Activated gamma-delta T cell (primary cell): ENCODE measurements around the gene GP1BB.
A peak's percentile ranks its signal among the peaks of the same experiment; 100 is the strongest.

ENCODE experiments used
- DNase-seq: peaks from one replicate; lab custom pipeline; 2025; lab: John Stamatoyannopoulos, UW

The GP1BB gene

DNA sequence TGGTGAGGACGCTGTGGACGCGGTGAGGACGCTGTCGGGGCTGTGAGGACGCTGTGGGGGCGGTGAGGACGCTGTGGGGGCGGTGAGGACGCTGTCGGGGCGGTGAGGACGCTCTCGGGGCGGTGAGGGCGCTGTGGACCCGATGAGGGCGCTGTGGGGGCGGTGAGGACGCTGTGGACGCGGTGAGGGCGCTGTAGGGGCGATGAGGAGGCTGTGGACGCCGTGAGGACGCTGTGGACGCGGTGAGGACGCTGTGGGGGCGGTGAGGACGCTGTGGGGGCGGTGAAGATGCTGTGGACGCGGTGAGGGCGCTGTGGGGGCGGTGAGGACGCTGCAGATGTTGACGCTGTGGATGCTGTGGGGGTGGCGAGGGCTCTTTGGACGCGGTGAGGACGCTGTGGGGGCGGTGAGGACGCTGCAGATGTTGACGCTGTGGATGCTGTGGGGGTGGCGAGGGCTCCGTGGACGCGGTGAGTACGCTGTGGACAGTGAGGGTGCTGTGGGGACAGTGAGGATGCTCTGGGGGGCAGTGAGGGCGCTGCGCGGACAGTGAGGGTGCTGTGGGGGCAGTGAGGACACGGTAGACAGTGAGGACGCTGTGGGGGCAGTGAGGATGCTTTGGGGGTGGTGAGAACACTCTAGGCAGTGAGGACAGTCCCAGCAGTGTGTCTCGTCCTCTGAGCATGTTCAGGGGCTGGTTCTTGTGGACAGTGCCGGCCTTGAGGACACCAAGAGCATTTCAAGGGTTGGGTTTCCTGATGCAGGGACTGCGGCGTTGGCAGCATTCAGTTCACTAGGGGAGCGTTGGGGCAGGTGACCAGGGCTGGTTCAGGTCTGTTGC is 4.2 kb downstream of the GP1BB start:
- no peak for DNase-seq

- no peak for DNase-seq
Observed at GRCh38 chr22:19728271-19728670, 4.9 kb downstream of the GP1BB start.

- no peak for DNase-seq
Observed at GRCh38 chr22:19728836-19729235, 5.5 kb downstream of the GP1BB start.

- no peak for DNase-seq
Observed at GRCh38 chr22:19729507-19729906, 6.2 kb downstream of the GP1BB start.

- no peak for DNase-seq
Observed at GRCh38 chr22:19730198-19730597, 6.9 kb downstream of the GP1BB start.

DNA sequence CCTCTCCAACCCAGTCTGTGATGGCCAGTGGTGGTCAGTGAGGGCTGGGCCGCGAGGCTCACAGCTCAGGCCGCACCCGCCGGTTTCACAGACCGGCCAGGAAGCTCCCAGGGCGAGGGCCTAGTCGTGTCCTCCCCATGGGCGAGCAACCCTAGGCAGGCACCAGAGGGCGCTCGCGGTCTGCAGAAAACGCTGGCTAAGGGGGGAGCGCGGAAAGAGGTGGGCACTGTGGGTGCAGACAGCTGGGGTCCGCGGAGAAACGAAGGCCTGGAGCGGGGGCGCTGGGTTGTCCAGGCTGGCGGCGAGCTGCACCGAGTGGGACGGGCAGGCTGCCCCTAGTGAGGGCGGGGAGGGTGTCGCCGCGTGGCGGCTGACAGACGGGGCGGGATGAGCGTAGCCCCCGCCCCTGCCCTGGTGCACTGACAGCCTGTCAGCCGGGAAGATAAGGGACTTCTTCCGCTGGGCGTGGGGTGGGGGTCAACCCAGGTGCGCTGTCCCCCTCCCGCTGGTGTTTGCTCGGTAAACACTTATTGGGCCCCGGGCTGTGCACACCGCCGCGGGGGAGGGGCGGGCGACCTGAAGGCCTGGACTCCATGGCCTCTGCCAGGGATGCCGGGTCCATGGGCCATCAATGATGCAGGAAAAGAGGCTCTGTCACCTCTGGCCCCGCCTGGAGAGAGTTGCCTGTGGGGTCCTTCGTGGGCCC is 7.5 kb downstream of the GP1BB start:
- DNase-seq: peak; percentile 63

DNA sequence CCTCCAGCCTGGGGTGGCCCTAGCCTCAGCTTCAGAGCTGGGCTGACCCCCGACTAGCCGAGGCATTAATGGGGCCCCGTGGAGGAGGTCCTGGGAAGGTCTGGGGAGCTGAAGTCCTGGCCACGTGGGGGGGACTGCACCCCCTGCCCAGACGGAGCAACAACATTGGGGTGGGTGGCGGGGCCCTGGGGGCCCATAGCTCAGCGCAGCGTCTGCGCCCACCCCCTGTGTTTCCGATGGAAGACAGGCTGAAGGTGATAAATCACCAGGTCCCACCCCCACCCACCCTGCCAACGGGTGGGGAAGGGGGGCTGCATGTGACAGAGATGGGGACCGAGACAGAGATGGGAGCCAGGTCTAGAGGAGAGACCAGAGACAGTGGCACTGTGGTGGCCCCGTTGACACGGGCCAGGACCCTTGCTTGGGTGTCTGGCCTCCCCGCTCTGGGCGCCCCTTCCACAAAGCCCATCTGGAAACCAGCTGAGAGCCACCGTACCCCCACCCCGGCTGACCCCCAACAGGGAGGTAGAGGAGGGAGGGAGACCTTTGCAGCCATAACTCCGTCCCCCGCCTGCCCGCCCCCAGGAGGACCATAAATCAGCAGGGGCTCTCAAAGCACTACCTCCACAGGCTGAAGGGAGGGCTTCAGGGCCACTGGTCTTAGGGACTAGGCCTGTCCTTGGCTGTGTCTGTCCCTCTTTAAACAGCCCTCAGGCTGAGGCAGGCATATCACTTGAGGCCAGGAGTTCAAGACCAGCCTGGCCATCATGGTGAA is 8.2 kb downstream of the GP1BB start:
- DNase-seq: no peak

GRCh38 chr22:19732403-19733113 is 9.2 kb downstream of the GP1BB start:
- no peak for DNase-seq

- DNase-seq: no peak
Observed at GRCh38 chr22:19733755-19734154, 10.4 kb downstream of the GP1BB start.

- no peak for DNase-seq
Observed at GRCh38 chr22:19734163-19734562, 10.8 kb downstream of the GP1BB start.

GRCh38 chr22:19734837-19735382 is 11.6 kb downstream of the GP1BB start:
- no peak for DNase-seq

GRCh38 chr22:19735665-19736510 is 12.5 kb downstream of the GP1BB start:
- no peak for DNase-seq

- no peak for DNase-seq
Observed at GRCh38 chr22:19737846-19738663, 14.7 kb downstream of the GP1BB start.

- no peak for DNase-seq
Observed at GRCh38 chr22:19738664-19739447, 15.5 kb downstream of the GP1BB start.

- no peak for DNase-seq
Observed at GRCh38 chr22:19739448-19739895, 16.1 kb downstream of the GP1BB start.

- no peak for DNase-seq
Observed at GRCh38 chr22:19739911-19740449, 16.6 kb downstream of the GP1BB start.

GRCh38 chr22:19740586-19740985 is 17.2 kb downstream of the GP1BB start:
- no peak for DNase-seq

GRCh38 chr22:19741053-19741452 is 17.7 kb downstream of the GP1BB start:
- DNase-seq: no peak
